GM21367 (cell line): ENCODE data around the gene TEX261.

Experiments
- ATAC-seq: cut with Tn5 transposase; IDR thresholded peaks from one replicate; pipeline ENCODE4 v1.9.1; 2021; ENCODE audit not compliant: unreplicated experiment

The TEX261 gene

DNA sequence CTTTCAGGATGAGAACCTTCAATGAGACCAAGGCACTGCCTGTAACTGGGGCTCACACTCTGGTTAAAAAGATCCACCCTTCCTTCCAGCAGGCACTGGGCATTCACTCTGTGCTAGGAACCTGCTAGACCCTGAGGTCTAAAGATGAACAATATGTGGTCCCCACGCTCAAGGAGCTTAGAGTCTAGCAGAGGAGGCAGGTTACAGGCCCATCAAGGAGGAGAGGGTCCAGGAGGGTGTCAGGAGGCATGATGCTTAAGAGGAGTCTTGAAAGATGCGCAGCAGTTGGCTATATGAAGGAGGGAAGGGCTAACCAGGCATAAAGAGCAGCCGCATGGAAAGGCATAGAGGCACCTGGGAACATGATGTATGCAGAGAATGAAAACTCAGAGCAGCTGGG, 11.7 kb downstream of the TEX261 start:
- ATAC-seq, result no peak

- no peak for ATAC-seq
Observed at GRCh38 chr2:70981866-70982810, 12.5 kb downstream of the TEX261 start.

- ATAC-seq, result no peak
Observed at GRCh38 chr2:70981421-70981820, 13.3 kb downstream of the TEX261 start.

- ATAC-seq, result no peak
Observed at GRCh38 chr2:70979626-70980025, 15.0 kb downstream of the TEX261 start.

GRCh38 chr2:70979180-70979488, 15.5 kb downstream of the TEX261 start:
- ATAC-seq, result no peak

GRCh38 chr2:70978341-70979179, 16.1 kb downstream of the TEX261 start, which contains the start of gene ANKRD53:
TSS of gene ANKRD53 (plus strand) at chr2:70978630. CDS start at chr2:70978646, 16 bp downstream.
- no peak for ATAC-seq

DNA sequence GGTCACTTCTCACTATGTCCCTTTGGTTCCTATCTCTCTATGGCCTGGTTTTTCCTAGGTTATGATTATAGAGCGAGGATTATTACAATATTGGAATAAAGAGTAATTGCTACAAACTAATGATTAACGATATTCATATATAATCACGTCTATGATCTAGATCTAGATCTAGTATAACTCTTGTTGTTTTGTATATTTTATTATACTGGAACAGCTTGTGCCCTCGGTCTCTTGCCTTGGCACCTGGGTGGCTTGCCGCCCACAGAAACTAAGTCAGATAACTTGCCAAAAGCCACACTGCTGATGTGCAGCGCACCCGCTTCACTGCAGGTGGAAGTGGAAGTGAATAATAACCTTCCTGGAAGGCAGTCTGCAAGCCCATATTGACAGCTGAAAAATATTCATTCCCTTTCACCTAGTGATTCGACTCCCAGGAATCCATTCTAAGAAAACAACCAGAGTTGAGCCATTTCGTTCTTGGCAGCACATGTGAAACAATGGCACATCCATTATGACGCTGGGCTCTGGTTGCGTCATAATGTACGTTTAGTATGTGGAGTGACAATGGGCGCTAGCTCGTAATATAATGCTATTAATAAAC, 17.0 kb downstream of the TEX261 start:
- ATAC-seq, result no peak

DNA sequence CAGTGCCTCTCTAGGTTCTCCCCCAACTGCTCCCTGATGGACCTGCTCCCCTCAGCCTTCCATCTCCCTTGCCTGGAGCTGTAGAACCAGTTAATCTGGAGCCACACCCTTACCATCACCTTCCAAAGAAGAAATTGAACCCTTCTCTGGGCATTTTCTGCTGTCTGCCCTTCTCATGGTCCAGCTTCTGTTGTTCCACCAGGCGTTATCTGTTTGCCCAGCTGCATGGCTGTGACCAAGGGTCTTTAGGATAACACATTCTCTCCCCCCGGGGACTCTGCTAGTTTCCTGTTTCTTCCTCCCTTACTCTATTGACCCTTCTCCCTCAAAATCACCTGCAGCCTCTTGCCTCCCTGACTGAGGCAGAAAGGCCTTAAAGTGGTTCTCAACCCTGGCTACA, 19.4 kb downstream of the TEX261 start:
- ATAC-seq, result no peak

DNA sequence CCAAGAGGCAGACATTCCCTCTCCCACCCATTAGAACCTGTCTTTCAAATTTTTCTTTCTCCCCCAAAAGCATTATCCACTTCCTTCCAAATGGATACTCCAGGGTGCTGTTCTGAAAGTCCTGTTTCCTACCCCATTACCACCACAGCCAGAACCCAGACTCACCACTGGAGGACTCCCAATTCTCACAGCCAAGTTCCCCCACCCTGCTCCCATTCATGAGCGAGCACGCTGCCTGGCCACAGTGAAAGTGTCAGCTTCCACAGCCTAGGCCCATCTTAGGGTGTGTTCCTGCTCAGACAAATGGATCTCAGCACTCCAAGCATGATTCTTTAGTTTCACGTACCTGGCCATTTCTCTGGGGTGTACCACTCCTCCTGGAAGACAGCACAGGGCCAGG, 20.1 kb downstream of the TEX261 start:
- no peak for ATAC-seq

DNA sequence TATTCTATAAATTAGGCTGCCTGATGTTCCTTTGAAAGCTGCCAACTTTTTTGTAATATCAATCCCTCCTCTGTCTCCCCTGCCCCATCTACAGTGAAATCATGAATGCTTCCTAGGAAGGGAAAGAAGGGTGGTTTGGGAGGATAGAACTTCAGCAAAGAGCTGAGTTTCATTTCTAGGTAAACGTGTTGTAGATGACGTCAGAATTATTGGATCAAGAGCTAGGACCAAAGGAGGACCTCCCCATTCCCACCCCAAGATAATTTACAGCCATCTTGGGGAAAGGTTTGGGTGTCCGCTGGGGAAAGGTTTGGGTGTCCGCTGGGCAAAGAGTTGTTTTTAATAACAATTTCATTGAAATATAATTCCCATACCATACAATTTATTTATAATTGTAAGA, 27.5 kb downstream of the TEX261 start:
- ATAC-seq, result no peak

- no peak for ATAC-seq
Observed at GRCh38 chr2:70966681-70967080, 28.0 kb downstream of the TEX261 start.

- ATAC-seq, result no peak
Observed at GRCh38 chr2:70965506-70965905, 29.2 kb downstream of the TEX261 start.

- ATAC-seq, result peak; percentile 83
Observed at GRCh38 chr2:70964596-70965386, 29.9 kb downstream of the TEX261 start.

DNA sequence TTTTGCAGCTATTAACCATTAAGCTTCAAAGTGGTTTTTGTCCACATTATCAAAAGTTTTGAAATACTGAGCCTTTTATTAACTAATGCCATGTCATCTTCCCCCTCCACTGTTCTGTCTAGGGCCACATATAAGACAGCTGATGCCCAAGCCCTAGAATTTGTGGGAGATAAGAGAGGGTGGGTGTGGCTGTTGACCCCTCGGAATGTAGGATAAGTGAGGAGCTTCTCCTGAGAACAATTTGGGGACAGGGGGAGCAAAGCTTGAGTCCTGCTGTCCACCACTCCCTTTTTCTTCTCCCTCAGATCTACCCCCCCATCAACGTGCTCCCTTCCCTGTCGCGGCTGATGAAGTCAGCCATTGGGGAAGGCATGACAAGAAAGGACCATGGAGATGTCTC, 30.5 kb downstream of the TEX261 start:
- no peak for ATAC-seq

DNA sequence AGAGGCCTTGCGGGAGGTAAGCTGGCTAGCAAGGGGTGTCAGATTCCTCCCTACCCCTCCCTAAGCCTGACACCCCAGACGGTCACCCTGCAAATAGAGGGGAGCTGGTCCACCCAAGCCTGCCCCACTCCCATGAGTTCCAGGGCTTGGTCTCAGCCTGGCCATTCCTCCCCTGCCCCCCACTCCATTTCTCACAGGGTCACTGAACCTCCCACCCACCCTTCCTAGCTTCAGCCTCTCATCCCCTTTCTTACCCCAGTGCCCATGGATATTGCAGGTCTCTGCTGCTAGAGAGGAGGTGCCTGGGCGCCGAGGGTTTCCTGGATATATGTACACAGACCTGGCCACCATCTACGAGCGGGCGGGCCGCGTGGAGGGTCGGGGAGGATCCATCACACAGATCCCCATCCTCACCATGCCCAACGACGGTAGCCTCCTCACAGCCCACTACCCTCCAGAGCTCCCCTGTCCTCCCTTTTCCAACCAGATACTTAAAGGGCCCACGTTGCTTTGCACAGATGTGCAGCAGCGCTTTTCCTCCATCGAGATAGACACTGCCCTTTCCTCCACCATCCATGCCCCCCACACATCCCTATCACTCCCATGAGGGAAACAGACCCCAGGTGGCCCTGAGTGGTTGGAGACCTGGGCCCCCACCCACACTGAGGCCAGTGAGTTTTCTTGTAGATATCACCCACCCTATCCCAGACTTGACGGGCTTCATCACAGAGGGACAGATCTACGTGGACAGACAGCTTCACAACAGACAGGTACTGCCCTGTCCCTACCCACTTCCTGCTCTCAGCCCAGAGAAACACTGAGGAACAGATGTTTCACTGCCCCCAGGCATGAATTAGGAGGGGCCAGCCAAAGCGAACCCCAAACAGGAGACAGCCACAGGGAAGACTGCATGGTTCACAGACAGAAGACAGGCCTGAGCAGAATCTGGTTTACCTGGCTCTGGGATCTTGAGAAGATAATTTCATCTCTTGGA, 31.5 kb downstream of the TEX261 start:
- ATAC-seq, result no peak

DNA sequence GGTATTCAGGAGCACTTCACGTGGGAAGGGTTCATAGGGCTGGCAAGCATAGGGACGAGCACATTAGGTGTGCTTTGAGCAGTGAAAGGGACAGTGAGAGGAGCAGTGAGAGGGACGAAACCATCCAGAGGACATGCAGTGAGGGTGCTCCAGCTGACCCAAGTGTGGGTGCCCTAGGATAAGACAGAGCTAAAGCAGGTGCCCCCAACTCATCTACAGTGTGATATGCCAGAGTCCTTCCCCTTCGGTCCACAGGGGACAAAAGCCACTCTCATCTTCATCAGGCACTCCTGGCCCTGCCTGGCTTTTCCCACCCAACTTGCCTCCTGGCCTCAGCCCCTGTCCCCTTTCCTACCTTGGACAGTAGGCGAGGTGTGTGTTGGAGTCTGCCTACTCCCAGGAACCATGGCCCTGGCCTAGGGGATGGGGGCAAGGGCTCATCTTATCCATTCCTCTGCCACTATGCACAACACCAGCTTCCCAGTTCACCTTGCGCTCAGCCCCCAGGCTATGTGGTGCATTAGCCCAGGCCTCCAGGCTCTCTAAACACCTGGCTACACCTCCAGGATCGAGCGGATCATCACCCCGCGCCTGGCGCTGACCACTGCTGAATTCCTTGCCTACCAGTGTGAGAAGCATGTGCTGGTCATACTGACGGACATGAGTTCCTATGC, 32.3 kb downstream of the TEX261 start:
- ATAC-seq, result no peak

GRCh38 chr2:70961648-70961994, 33.1 kb downstream of the TEX261 start:
- ATAC-seq, result no peak

- no peak for ATAC-seq
Observed at GRCh38 chr2:70960833-70961647, 33.6 kb downstream of the TEX261 start.
